Glutamatergic neuron (in vitro differentiated cells): ENCODE results near the gene HPS1. TPM values are rescaled to one million over a fixed set of nuclear protein-coding genes. Genes with fewer than 3 reads are reported as not detected.

Experiments
- DNase-seq: peaks from one replicate; pipeline ENCODE4 v3.0.0; 2022
- H3K27ac Mint-ChIP-seq: one replicate; pipeline ENCODE4 v1.8.0; 2020; ENCODE audit warnings: mild to moderate bottlenecking, mixed read lengths, inconsistent platforms; ENCODE audit not compliant: unreplicated experiment
- H3K27me3 Mint-ChIP-seq: one replicate; pipeline ENCODE4 v1.8.0; 2020; ENCODE audit warnings: mild to moderate bottlenecking, moderate library complexity, mixed read lengths, inconsistent platforms; ENCODE audit not compliant: unreplicated experiment
- H3K36me3 Mint-ChIP-seq: one replicate; pipeline ENCODE4 v1.8.0; 2020; ENCODE audit warnings: mild to moderate bottlenecking, mixed read lengths, inconsistent platforms; ENCODE audit not compliant: unreplicated experiment
- H3K4me1 Mint-ChIP-seq: one replicate; pipeline ENCODE4 v1.8.0; 2020; ENCODE audit warnings: mild to moderate bottlenecking, low read depth, mixed read lengths, inconsistent platforms; ENCODE audit not compliant: unreplicated experiment
- H3K4me3 Mint-ChIP-seq: one replicate; pipeline ENCODE4 v1.8.0; 2020; ENCODE audit warnings: mild to moderate bottlenecking, mixed read lengths, inconsistent platforms; ENCODE audit not compliant: unreplicated experiment
- H3K9me3 Mint-ChIP-seq: one replicate; pipeline ENCODE4 v1.8.0; 2020; ENCODE audit warnings: mild to moderate bottlenecking, moderate library complexity, mixed read lengths, inconsistent platforms; ENCODE audit not compliant: unreplicated experiment
- total RNA-seq: library from RNA; stranded (reverse); fragmentation: NEBNext Ultra II Directional; extraction: Animal tissue kit (Norgen Biotek cat#: 25700); gene quantifications from one replicate; pipeline ENCODE4 v1.2.1, GENCODE V29; 2021; ENCODE audit not compliant: unreplicated experiment
- TF ChIP-seq, protein P1 (sequence below): fragments of 200-600 bp; sonication (generic); IDR thresholded peaks from one replicate; pipeline ENCODE4 v1.5.0; 2021; ENCODE audit not compliant: partially characterized antibody, unreplicated experiment

The HPS1 gene
- total RNA-seq, 1 donor from 2014 or later, result 34.4 TPM

- H3K4me1 Mint-ChIP-seq, result no peaks in the 10 kb centered on the region
- TF ChIP-seq, protein P1, sequence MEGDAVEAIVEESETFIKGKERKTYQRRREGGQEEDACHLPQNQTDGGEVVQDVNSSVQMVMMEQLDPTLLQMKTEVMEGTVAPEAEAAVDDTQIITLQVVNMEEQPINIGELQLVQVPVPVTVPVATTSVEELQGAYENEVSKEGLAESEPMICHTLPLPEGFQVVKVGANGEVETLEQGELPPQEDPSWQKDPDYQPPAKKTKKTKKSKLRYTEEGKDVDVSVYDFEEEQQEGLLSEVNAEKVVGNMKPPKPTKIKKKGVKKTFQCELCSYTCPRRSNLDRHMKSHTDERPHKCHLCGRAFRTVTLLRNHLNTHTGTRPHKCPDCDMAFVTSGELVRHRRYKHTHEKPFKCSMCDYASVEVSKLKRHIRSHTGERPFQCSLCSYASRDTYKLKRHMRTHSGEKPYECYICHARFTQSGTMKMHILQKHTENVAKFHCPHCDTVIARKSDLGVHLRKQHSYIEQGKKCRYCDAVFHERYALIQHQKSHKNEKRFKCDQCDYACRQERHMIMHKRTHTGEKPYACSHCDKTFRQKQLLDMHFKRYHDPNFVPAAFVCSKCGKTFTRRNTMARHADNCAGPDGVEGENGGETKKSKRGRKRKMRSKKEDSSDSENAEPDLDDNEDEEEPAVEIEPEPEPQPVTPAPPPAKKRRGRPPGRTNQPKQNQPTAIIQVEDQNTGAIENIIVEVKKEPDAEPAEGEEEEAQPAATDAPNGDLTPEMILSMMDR, result no peak
- peaks cover 6% of the 10 kb centered on the region for H3K36me3 Mint-ChIP-seq
- H3K27ac Mint-ChIP-seq, result no peak overlapping the region
- no peak overlapping the region for H3K4me3 Mint-ChIP-seq
- peaks cover 2% of the 10 kb centered on the region for H3K27me3 Mint-ChIP-seq
- H3K9me3 Mint-ChIP-seq, result no peaks in the 10 kb centered on the region
- DNase-seq, result no peak
These were observed 34.7 kb upstream of the HPS1 start for GRCh38 chr10:98481404-98481945.

GRCh38 chr10:98478430-98479222 is 31.9 kb upstream of the HPS1 start:
- Mint-ChIP-seq H3K27me3 (peaks cover 2% of the 10 kb centered on the region), H3K27ac (no peak overlapping the region), H3K9me3 (no peaks in the 10 kb centered on the region), H3K4me1 (no peaks in the 10 kb centered on the region), H3K4me3 (no peak overlapping the region), H3K36me3 (peaks cover 6% of the 10 kb centered on the region)
- TF ChIP-seq, protein P1, result no peak
- no peak for DNase-seq

GRCh38 chr10:98477861-98478260 is 31.1 kb upstream of the HPS1 start:
- TF ChIP-seq, protein P1, result no peak
- no peak for DNase-seq
- H3K4me1 Mint-ChIP-seq, result no peaks in the 10 kb centered on the region
- H3K36me3 Mint-ChIP-seq, result peaks cover 6% of the 10 kb centered on the region
- H3K27ac Mint-ChIP-seq, result no peak overlapping the region
- no peak overlapping the region for H3K4me3 Mint-ChIP-seq
- H3K27me3 Mint-ChIP-seq, result peaks cover 2% of the 10 kb centered on the region
- H3K9me3 Mint-ChIP-seq, result no peaks in the 10 kb centered on the region

GRCh38 chr10:98474628-98475027 is 27.9 kb upstream of the HPS1 start:
- Mint-ChIP-seq H3K4me3 (no peak overlapping the region), H3K27ac (no peak overlapping the region), H3K27me3 (peaks cover 4% of the 10 kb centered on the region), H3K36me3 (peaks cover 6% of the 10 kb centered on the region), H3K4me1 (no peaks in the 10 kb centered on the region), H3K9me3 (peaks cover 1% of the 10 kb centered on the region)
- DNase-seq, result no peak
- TF ChIP-seq, protein P1, result no peak

- peaks cover 4% of the 10 kb centered on the region for H3K27me3 Mint-ChIP-seq
- H3K36me3 Mint-ChIP-seq, result no peaks in the 10 kb centered on the region
- no peak overlapping the region for H3K4me3 Mint-ChIP-seq
- DNase-seq, result no peak
- peaks cover 5% of the 10 kb centered on the region for H3K9me3 Mint-ChIP-seq
- no peaks in the 10 kb centered on the region for H3K4me1 Mint-ChIP-seq
- H3K27ac Mint-ChIP-seq, result no peak overlapping the region
- TF ChIP-seq, protein P1, result no peak
These were observed 25.5 kb upstream of the HPS1 start for GRCh38 chr10:98472196-98472595.
